HCT116 (cell line): ENCODE measurements around the gene SMAP2. TPM values are rescaled to one million over a fixed set of nuclear protein-coding genes. Genes with fewer than 3 reads are reported as not detected.

Experiments used
- ATAC-seq: fragments of 200-7000 bp; cut with Tn5 transposase; 2 replicates; pipeline ENCODE4 v1.9.1; 2020; ENCODE audit warnings: mild to moderate bottlenecking, moderate library complexity
- BruUV-seq: library from RNA; stranded (reverse); fragments of 400-500 nt; replicated peaks from 2 replicates; lab custom pipeline; 2021; lab: Mats Ljungman, UMichigan
- CTCF ChIA-PET: fragments of 300-600 bp; sonication (Branson Sonifier 250); formaldehyde crosslinking; loops from one replicate; lab custom pipeline; 2021; ENCODE audit warnings: antibody characterized with exemption; lab: Charles Lee
- POLR2A ChIA-PET: fragments of 300-600, 350-600 bp; sonication (Branson Sonifier 250); formaldehyde crosslinking; loops from one replicate; lab custom pipeline; 2021; ENCODE audit warnings: antibody characterized with exemption; lab: Charles Lee
- RAD21 ChIA-PET, 2 experiments: fragments of 300-600 bp; sonication (Branson Sonifier 250); formaldehyde crosslinking; loops; one replicate each; lab custom pipeline; 2023; ENCODE audit warnings: low total read pairs in 2 of 2; ENCODE audit not compliant: uncharacterized antibody in 2 of 2, unreplicated experiment in 2 of 2, low non-redundant PET in 1 of 2; lab: Charles Lee
- DNase-seq: peaks from one replicate; pipeline ENCODE4 v3.0.0-alpha.2; 2010; ENCODE audit warnings: low read depth, low spot score
- H2AFZ ChIP-seq: fragments of 200-600 bp; shearing (Covaris generic), sonication (generic); 2 replicates; pipeline ENCODE4 v1.6.1; 2017; ENCODE audit warnings: low read depth, mixed run types, mixed read lengths, antibody characterized with exemption, low read length; ENCODE audit not compliant: poor library complexity, severe bottlenecking
- H3K27ac ChIP-seq: 2 replicates; pipeline ENCODE4 v1.5.1; 2012; ENCODE audit warnings: low read depth, low read length
- H3K27me3 ChIP-seq: fragments of 200-600 bp; sonication (generic); 2 replicates; pipeline ENCODE4 v1.6.1; 2016; ENCODE audit warnings: mixed run types, low read length, mixed read lengths; ENCODE audit not compliant: insufficient read depth
- H3K36me3 ChIP-seq, 2 experiments: fragments of 200-500 bp in 1 of 2; fragments of 200-600 bp in 1 of 2; sonication (Bioruptor generic) in 1 of 2; sonication (generic) in 1 of 2; 2 replicates each; pipeline versions ENCODE4 v1.5.1 to v1.6.1; 2014 to 2016; ENCODE audit warnings: low read length in 2 of 2, inconsistent platforms in 1 of 2, mixed read lengths in 1 of 2, mixed run types in 1 of 2; ENCODE audit not compliant: insufficient read depth in 2 of 2, control insufficient read depth in 1 of 2
- H3K4me1 ChIP-seq, 2 experiments: fragments of 200-600 bp in 1 of 2; sonication (generic) in 1 of 2; 2 replicates each; pipeline versions ENCODE4 v1.5.1 to v1.6.1; 2012 to 2017; ENCODE audit warnings: low read length in 2 of 2, inconsistent platforms in 1 of 2, mild to moderate bottlenecking in 1 of 2, mixed read lengths in 1 of 2, mixed run types in 1 of 2, moderate library complexity in 1 of 2; ENCODE audit not compliant: insufficient read depth in 2 of 2, control insufficient read depth in 1 of 2
- H3K4me2 ChIP-seq: fragments of 200-600 bp; sonication (generic); 2 replicates; pipeline ENCODE4 v1.6.1; 2017; ENCODE audit warnings: mixed run types, low read length, mixed read lengths
- H3K4me3 ChIP-seq, 2 experiments: fragments of 200-600 bp in 1 of 2; sonication (generic) in 1 of 2; replicated peaks in 1 of 2; 2 replicates each; pipeline ENCODE4 v1.5.1; 2011 to 2016; ENCODE audit warnings: low read length in 2 of 2, control low read depth in 1 of 2, low read depth in 1 of 2, mild to moderate bottlenecking in 1 of 2, mixed read lengths in 1 of 2, mixed run types in 1 of 2
- H3K79me2 ChIP-seq: fragments of 200-600 bp; sonication (generic); 2 replicates; pipeline ENCODE4 v1.6.1; 2017; ENCODE audit warnings: mild to moderate bottlenecking, mixed run types, low read length, moderate library complexity, mixed read lengths; ENCODE audit not compliant: insufficient read depth
- H3K9ac ChIP-seq: fragments of 200-600 bp; sonication (generic); 2 replicates; pipeline ENCODE4 v1.6.1; 2016; ENCODE audit warnings: low read length, mixed read lengths
- H3K9me2 ChIP-seq: fragments of 200-600 bp; sonication (generic), shearing (Covaris generic); 2 replicates; pipeline ENCODE4 v1.6.1; 2017; ENCODE audit warnings: mixed run types, mild to moderate bottlenecking, moderate library complexity; ENCODE audit not compliant: insufficient read depth
- H3K9me3 ChIP-seq, 2 experiments: fragments of 200-500 bp in 1 of 2; fragments of 200-600 bp in 1 of 2; sonication (Bioruptor generic) in 1 of 2; sonication (generic) in 1 of 2; 2 replicates each; pipeline ENCODE4 v1.6.1; 2014 to 2017; ENCODE audit warnings: low read length in 2 of 2, mixed read lengths in 2 of 2, inconsistent platforms in 1 of 2, low read depth in 1 of 2, mild to moderate bottlenecking in 1 of 2, mixed run types in 1 of 2, moderate library complexity in 1 of 2; ENCODE audit not compliant: control insufficient read depth in 1 of 2, insufficient read depth in 1 of 2
- H4K20me1 ChIP-seq: fragments of 200-600 bp; sonication (generic), shearing (Covaris generic); 2 replicates; pipeline ENCODE4 v1.6.1; 2017; ENCODE audit warnings: mixed run types, mild to moderate bottlenecking, moderate library complexity; ENCODE audit not compliant: insufficient read depth
- CBX3 ChIP-seq: IDR thresholded peaks from 2 replicates; pipeline ENCODE4 v1.6.1; 2012; ENCODE audit warnings: low read depth
- CEBPB ChIP-seq: IDR thresholded peaks from 2 replicates; pipeline ENCODE4 v1.6.1; 2012; ENCODE audit warnings: low read depth
- EGR1 ChIP-seq: IDR thresholded peaks from 2 replicates; pipeline ENCODE4 v1.6.1; 2012; ENCODE audit warnings: low read depth
- ELF1 ChIP-seq: IDR thresholded peaks from 2 replicates; pipeline ENCODE4 v1.6.1; 2012; ENCODE audit warnings: low read depth, borderline replicate concordance
- EZH2 ChIP-seq: fragments of 200-600 bp; sonication (generic); IDR thresholded peaks from 2 replicates; pipeline ENCODE4 v1.6.1; 2017; ENCODE audit warnings: antibody characterized with exemption, mixed run types
- FOSL1 ChIP-seq: IDR thresholded peaks from 2 replicates; pipeline ENCODE4 v1.6.1; 2012; ENCODE audit warnings: low read depth
- JUND ChIP-seq: IDR thresholded peaks from 2 replicates; pipeline ENCODE4 v1.6.1; 2012
- POLR2A ChIP-seq: IDR thresholded peaks from 2 replicates; pipeline ENCODE4 v1.7.0; 2011; ENCODE audit warnings: borderline replicate concordance; ENCODE audit not compliant: insufficient read depth, insufficient read length; ENCODE audit errors: extremely low read depth
- POLR2AphosphoS5 ChIP-seq: IDR thresholded peaks from 2 replicates; pipeline ENCODE4 v1.6.1; 2011; ENCODE audit warnings: mild to moderate bottlenecking, low read depth, low read length, moderate library complexity
- RAD21 ChIP-seq: IDR thresholded peaks from 2 replicates; pipeline ENCODE4 v1.6.1; 2012; ENCODE audit warnings: low read depth, mild to moderate bottlenecking
- REST ChIP-seq: IDR thresholded peaks from 2 replicates; pipeline ENCODE4 v1.6.1; 2012; ENCODE audit warnings: low read depth
- SP1 ChIP-seq: IDR thresholded peaks from 2 replicates; pipeline ENCODE4 v1.6.1; 2012; ENCODE audit warnings: low read depth
- YY1 ChIP-seq: IDR thresholded peaks from 2 replicates; pipeline ENCODE4 v1.6.1; 2011; ENCODE audit warnings: low read length, low read depth, moderate library complexity, mild to moderate bottlenecking; ENCODE audit not compliant: insufficient replicate concordance; ENCODE audit errors: extremely low read depth
- ZBTB33 ChIP-seq: IDR thresholded peaks from 2 replicates; pipeline ENCODE4 v1.6.1; 2011; ENCODE audit warnings: mild to moderate bottlenecking, low read length, moderate library complexity; ENCODE audit not compliant: insufficient replicate concordance; ENCODE audit errors: extremely low read depth
- ZFX ChIP-seq: fragments of 450-650 bp; IDR thresholded peaks from 2 replicates; pipeline ENCODE4 v1.6.1; 2017
- ZNF274 ChIP-seq: fragments of 200-500 bp; sonication (Bioruptor generic); IDR thresholded peaks from 2 replicates; pipeline ENCODE4 v1.6.1; 2014; ENCODE audit warnings: mild to moderate bottlenecking, low read depth, low read length, inconsistent platforms
- intact Hi-C: fragments of 100-400 bp; cut with micrococcal nuclease; formaldehyde crosslinking; loops from 2 replicates; pipeline ENCODE4 v1.10.0; 2022
- total RNA-seq: library from RNA; stranded (reverse); gene quantifications from one replicate; pipeline ENCODE4 v1.2.1, GENCODE V29; 2021; ENCODE audit not compliant: unreplicated experiment

The SMAP2 gene
- total RNA-seq, 1 experiment from 2014 or later = 16.4 TPM

DNA sequence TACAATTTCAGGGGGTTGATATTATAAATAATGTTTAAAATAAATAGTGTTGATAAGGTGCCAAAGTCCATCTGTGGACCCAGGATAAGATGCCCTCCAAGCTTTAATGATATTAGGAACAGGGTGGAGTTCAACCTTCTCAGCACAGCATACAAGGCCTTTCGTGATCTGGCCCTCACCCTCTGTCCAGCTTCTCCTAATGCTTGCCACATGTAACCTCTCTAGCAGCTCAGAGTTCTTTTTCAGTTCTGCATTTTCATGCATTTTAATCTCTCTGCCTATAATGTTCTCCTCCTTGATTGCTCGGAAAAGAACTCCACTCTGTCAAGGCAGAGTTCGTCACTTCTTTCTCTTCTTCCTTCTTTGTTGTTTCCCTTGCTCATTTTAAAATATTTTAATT, 21.4 kb upstream of the SMAP2 start:
- no peaks in the 10 kb centered on the region for H3K27me3 ChIP-seq
- no peak overlapping the region for H3K9ac ChIP-seq
- no peak overlapping the region for H3K27ac ChIP-seq
- H2AFZ ChIP-seq = no peak overlapping the region
- no peaks in the 10 kb centered on the region for H4K20me1 ChIP-seq
- H3K9me2 ChIP-seq = no peaks in the 10 kb centered on the region
- H3K4me1 ChIP-seq = no peaks in the 10 kb centered on the region
- H3K9me3 ChIP-seq = no peaks in the 10 kb centered on the region
- ATAC-seq = no peak
- no peak for DNase-seq
- H3K79me2 ChIP-seq = no peaks in the 10 kb centered on the region
- no peaks in the 10 kb centered on the region for H3K36me3 ChIP-seq
- TF ChIP-seq CEBPB (no peak), EZH2 (no peak), JUND (no peak), POLR2A (no peak), POLR2AphosphoS5 (no peak), CBX3 (no peak), YY1 (no peak), SP1 (no peak), EGR1 (no peak), RAD21 (no peak), ZNF274 (no peak), ELF1 (no peak), REST (no peak), ZBTB33 (no peak), ZFX (no peak), FOSL1 (no peak)
- no peak overlapping the region for H3K4me2 ChIP-seq
- ChIA-PET POLR2A (no interaction called here), CTCF (interaction anchor here (1.1 to 1.2 kb wide), 2 partner anchors 13 to 53 kb away, joined by 3 to 5 read pairs; no protein-coding TSS in a partner anchor), RAD21 (no interaction called here)
- H3K4me3 ChIP-seq = no peak overlapping the region
- intact Hi-C loops = no loop called here
- BruUV-seq = no TSS peak
